Measurements from ENCODE around the gene THBD.

DNA sequence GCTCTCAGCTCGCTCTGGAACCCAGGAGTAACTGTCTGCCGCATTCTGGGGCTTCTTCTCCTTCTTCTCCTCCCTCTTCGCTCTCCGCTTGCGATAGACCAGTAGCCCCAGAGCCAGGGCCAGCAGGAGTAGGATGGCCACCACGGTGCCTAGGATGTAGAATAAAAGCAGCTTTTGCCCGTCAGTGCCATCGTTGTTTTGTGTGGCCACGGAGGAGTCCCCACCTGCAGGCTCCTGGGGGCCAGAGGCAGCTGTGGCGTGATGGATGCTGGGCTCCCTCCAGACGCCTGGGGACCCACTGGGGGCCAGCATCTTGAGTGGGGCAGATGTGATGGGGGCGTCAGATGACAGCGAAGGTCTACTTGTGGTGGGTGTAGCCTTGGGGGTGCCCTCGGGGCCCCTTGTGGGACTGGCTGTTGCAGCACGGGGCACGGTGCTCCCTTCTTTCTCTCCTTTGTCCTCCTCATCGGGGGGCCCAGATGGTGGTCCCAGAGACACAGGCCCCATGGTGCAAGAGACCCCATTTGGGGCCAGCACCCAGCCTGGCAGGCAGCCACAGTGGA is 34.9 kb upstream of the THBD start:
- TF ChIP-seq RAD21 (IDR thresholded peaks at IDR 0.05; ENCODE audit: low read depth) (no peak), EGR1 (IDR thresholded peaks at IDR 0.05) (no peak), CEBPB (IDR thresholded peaks at IDR 0.05) (no peak)

All from Ishikawa (cell line).